Neuronal stem cell (in vitro differentiated cells): Measurements from ENCODE around the gene CD58.

ENCODE experiments used
- DNase-seq: peaks from one replicate; pipeline ENCODE4 v3.0.0-alpha.2; 2013; ENCODE audit warnings: low spot score
- H2AFZ ChIP-seq: one replicate; pipeline ENCODE4 v1.6.1; 2013; ENCODE audit warnings: mild to moderate bottlenecking, low read length, inconsistent platforms
- H2AK5ac ChIP-seq: 2 replicates; pipeline ENCODE4 v1.6.1; 2013; ENCODE audit warnings: low read depth, mild to moderate bottlenecking, inconsistent platforms, low read length, moderate library complexity, mixed read lengths
- H2BK120ac ChIP-seq: 2 replicates; pipeline ENCODE4 v1.6.1; 2013; ENCODE audit warnings: low read depth, mild to moderate bottlenecking, inconsistent platforms, low read length, moderate library complexity, mixed read lengths
- H2BK12ac ChIP-seq: one replicate; pipeline ENCODE4 v1.6.1; 2013; ENCODE audit warnings: low read length, inconsistent platforms
- H2BK15ac ChIP-seq: 2 replicates; pipeline ENCODE4 v1.6.1; 2013; ENCODE audit warnings: mild to moderate bottlenecking, low read length, inconsistent platforms, mixed read lengths
- H2BK5ac ChIP-seq: one replicate; pipeline ENCODE4 v1.6.1; 2013; ENCODE audit warnings: inconsistent platforms, mild to moderate bottlenecking, low read length, moderate library complexity
- H3K14ac ChIP-seq: one replicate; pipeline ENCODE4 v1.6.1; 2013; ENCODE audit warnings: low read length, inconsistent platforms
- H3K18ac ChIP-seq: 2 replicates; pipeline ENCODE4 v1.6.1; 2013; ENCODE audit warnings: low read length, inconsistent platforms
- H3K23ac ChIP-seq: 2 replicates; pipeline ENCODE4 v1.6.1; 2013; ENCODE audit warnings: low read depth, mild to moderate bottlenecking, mixed read lengths, low read length, inconsistent platforms; ENCODE audit not compliant: poor library complexity
- H3K27ac ChIP-seq: replicated peaks from 3 replicates; pipeline ENCODE4 v1.5.1; 2013; ENCODE audit warnings: low read length, inconsistent platforms
- H3K27me3 ChIP-seq, 3 experiments: 2 replicates each; pipeline ENCODE4 v1.6.1; 2013; ENCODE audit warnings: low read length in 3 of 3, mild to moderate bottlenecking in 2 of 3, inconsistent platforms in 1 of 3, low read depth in 1 of 3, mixed read lengths in 1 of 3, moderate library complexity in 1 of 3; ENCODE audit not compliant: control insufficient read depth in 3 of 3, insufficient read depth in 3 of 3
- H3K36me3 ChIP-seq, 2 donors: replicated peaks in 1 of 2; 2 replicates each; pipeline ENCODE4 v1.6.1; 2013; ENCODE audit warnings: low read length in 2 of 2; ENCODE audit not compliant: control insufficient read depth in 2 of 2, insufficient read depth in 2 of 2
- H3K4ac ChIP-seq: 2 replicates; pipeline ENCODE4 v1.6.1; 2013; ENCODE audit warnings: inconsistent platforms, mild to moderate bottlenecking, low read length, moderate library complexity
- H3K4me1 ChIP-seq, 2 donors: 1 replicate in 1 of 2; 2 replicates in 1 of 2; pipeline ENCODE4 v1.6.1; 2013; ENCODE audit warnings: low read length in 2 of 2, low read depth in 1 of 2; ENCODE audit not compliant: control insufficient read depth in 2 of 2, insufficient read depth in 1 of 2
- H3K4me2 ChIP-seq: one replicate; pipeline ENCODE4 v1.6.1; 2013; ENCODE audit warnings: mild to moderate bottlenecking, low read length, inconsistent platforms; ENCODE audit not compliant: insufficient read depth, poor library complexity, severe bottlenecking
- H3K4me3 ChIP-seq, 2 donors: 2 replicates each; pipeline ENCODE4 v1.5.1; 2013; ENCODE audit warnings: low read length in 2 of 2, mild to moderate bottlenecking in 2 of 2, inconsistent platforms in 1 of 2, moderate library complexity in 1 of 2
- H3K79me1 ChIP-seq: one replicate; pipeline ENCODE4 v1.6.1; 2013; ENCODE audit warnings: low read depth, mild to moderate bottlenecking, inconsistent platforms, low read length, moderate library complexity
- H3K9ac ChIP-seq: one replicate; pipeline ENCODE4 v1.6.1; 2013; ENCODE audit warnings: mild to moderate bottlenecking, low read depth, low read length, inconsistent platforms; ENCODE audit not compliant: poor library complexity
- H3K9me3 ChIP-seq, 2 donors: replicated peaks in 1 of 2; 2 replicates each; pipeline versions ENCODE3 to v1.6.1; 2013; ENCODE audit warnings: low read length in 2 of 2, mild to moderate bottlenecking in 2 of 2, inconsistent platforms in 1 of 2, low read depth in 1 of 2, mixed read lengths in 1 of 2, moderate library complexity in 1 of 2; ENCODE audit not compliant: control insufficient read depth in 2 of 2, insufficient read depth in 1 of 2
- H4K8ac ChIP-seq: one replicate; pipeline ENCODE4 v1.6.1; 2013; ENCODE audit warnings: low read depth, mild to moderate bottlenecking, inconsistent platforms, low read length, moderate library complexity
- H4K91ac ChIP-seq: one replicate; pipeline ENCODE4 v1.6.1; 2013; ENCODE audit warnings: low read length, low read depth, mild to moderate bottlenecking, inconsistent platforms; ENCODE audit not compliant: poor library complexity
- WGBS, 2 donors: extraction: QIAGEN DNeasy Blood & Tissue Kit; methylation state at CpG; one replicate each; pipeline ENCODE4 v1.1.7; 2013; ENCODE audit warnings: missing lambda C conversion rate in 2 of 2, mixed read lengths in 1 of 2; ENCODE audit not compliant: insufficient read length in 2 of 2, insufficient replicate concordance in 1 of 2; ENCODE audit errors: extremely low coverage in 2 of 2; 5-methylcytosine and 5-hydroxymethylcytosine counted together

CD58 gene

DNA sequence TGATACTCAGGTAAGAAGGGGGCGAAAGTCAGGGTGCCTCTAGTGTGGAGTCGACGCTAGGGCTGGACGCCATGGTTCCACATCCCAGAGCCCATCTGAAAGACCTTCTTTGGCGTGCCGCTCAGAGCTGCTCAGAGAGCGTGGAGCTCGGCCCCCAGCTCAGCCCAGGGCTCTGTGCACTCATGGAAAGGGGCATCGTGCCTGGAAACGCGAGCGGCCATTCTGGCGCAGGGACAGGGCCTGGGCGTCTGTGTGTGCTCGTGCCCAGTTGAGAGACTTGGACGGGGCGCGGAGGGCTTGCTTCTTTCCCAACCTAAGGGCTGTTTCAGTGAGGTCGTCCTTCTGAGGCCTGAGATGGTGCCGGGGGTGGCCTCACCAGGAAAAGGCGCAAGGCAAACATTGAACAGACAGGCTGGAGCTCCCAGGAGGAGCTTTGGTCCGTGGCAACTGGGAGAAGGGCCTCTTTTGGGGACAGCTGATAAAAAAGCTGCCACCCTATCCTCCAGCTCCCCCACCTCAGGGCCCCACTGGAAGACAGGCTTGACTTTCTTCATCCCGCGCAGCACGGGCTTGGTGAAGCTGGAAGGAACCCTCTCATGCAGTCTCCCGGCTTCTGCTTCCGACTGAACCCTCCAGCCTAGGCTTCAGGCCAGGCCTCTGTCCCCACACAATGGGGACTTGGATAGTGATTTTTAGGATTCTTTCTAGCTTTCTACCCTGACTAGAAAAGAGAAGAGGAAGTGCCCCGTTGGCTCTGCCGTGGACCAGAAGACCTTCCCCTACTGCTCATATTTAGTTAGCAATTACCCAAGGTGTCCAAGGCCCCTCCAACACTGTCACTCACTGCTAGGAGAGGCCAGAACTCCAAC is 77.1 kb downstream of the CD58 start:
- Histone ChIP-seq H3K23ac (no peak overlapping the region), H2BK120ac (no peak overlapping the region), H3K4me3 (no peak overlapping the region), H2AFZ (peak overlapping the region; percentile 60), H4K8ac (no peak overlapping the region), H2BK5ac (peak overlapping the region; percentile 40), H2BK12ac (peak overlapping the region; percentile 96), H3K14ac (no peak overlapping the region), H3K79me1 (no peaks in the 10 kb centered on the region), H3K4me1 (peaks cover 8 to 11% of the 10 kb centered on the region in 2 donors), H3K4ac (peak overlapping the region; percentile 7), H3K27me3 (peaks cover 0 to 9% (median 0%) of the 10 kb centered on the region in 3 experiments), H3K9ac (no peak overlapping the region), H2AK5ac (peak overlapping the region; percentile 65), H3K4me2 (no peak overlapping the region), H2BK15ac (peak overlapping the region; percentile 83), H3K36me3 (no peaks in the 10 kb centered on the region), H3K18ac (peak overlapping the region; percentile 80), H3K9me3 (no peaks in the 10 kb centered on the region), H4K91ac (peak overlapping the region; percentile 34), H3K27ac (no peak overlapping the region)
- WGBS, 2 donors, result no CpG with 5 or more reads among the region's 29 CpGs
- DNase-seq, result no peak

DNA sequence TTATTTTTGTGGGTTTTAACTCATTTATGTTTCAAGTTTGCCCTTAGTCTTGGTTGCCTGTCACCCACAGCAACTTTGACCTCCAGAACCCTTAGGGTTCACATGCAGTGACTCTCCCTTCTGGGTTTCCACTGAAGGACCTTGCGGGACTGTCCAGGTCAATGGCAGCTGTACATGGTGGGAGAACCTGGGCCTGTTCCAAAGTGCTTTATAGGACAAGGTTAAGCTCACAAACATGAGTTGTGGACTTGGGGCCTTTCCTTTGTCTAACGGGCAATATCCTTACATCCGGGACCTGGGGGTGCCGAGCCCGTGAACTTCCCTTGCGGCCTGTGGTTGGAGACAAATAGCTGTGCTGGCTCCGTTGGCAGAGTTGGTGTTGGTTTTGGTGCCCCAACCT is 77.8 kb downstream of the CD58 start:
- Histone ChIP-seq H3K18ac (no peak overlapping the region), H4K8ac (no peak overlapping the region), H2BK12ac (no peak overlapping the region), H3K14ac (no peak overlapping the region), H3K4me3 (no peak overlapping the region), H2AFZ (no peak overlapping the region), H3K9ac (no peak overlapping the region), H2BK5ac (peak overlapping the region; percentile 40), H2BK120ac (no peak overlapping the region), H3K9me3 (no peaks in the 10 kb centered on the region), H3K27ac (no peak overlapping the region), H3K4ac (no peak overlapping the region), H3K4me1 (peaks cover 8 to 13% of the 10 kb centered on the region in 2 donors), H2BK15ac (peak overlapping the region; percentile 83), H3K4me2 (no peak overlapping the region), H3K27me3 (peaks cover 0 to 12% (median 0%) of the 10 kb centered on the region in 3 experiments), H2AK5ac (peak overlapping the region; percentile 65), H3K36me3 (no peaks in the 10 kb centered on the region), H3K79me1 (no peaks in the 10 kb centered on the region), H4K91ac (no peak overlapping the region), H3K23ac (no peak overlapping the region)
- no peak for DNase-seq
- no CpG with 5 or more reads among the region's 7 CpGs for WGBS, 2 donors

DNA sequence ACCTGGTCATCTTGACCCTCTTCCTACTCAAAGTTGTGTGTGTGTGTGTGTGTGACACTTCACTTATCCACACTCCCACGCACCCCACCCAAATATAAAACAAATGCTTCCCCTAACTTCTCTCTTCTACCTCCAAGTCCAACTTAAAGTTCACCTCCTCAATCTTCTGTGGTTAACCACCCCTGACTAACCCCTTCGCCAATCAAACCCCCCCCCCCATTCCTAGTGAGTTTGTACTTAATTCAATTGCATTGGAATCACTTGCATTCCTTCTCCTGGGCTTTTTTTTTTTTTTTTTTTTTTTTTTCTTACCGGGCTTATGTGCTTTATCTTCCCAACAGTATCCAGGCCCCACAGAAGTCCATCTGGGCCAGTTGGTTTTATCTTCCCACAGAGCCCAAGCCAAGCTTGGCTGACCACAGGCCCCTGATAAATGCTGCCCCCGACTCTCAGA is 78.4 kb downstream of the CD58 start:
- no peaks in the 10 kb centered on the region for H3K9me3 ChIP-seq
- H3K14ac ChIP-seq, result no peak overlapping the region
- no peaks in the 10 kb centered on the region for H3K79me1 ChIP-seq
- H3K4me2 ChIP-seq, result no peak overlapping the region
- no peak overlapping the region for H4K91ac ChIP-seq
- no peak for DNase-seq
- WGBS, 2 donors, result no CpG with 5 or more reads among the region's 4 CpGs
- H2AFZ ChIP-seq, result no peak overlapping the region
- peaks cover 0 to 15% (median 0%) of the 10 kb centered on the region in 3 experiments for H3K27me3 ChIP-seq
- no peak overlapping the region for H2BK15ac ChIP-seq
- no peak overlapping the region for H4K8ac ChIP-seq
- H3K4ac ChIP-seq, result no peak overlapping the region
- no peak overlapping the region for H3K4me3 ChIP-seq
- peaks cover 8 to 15% of the 10 kb centered on the region in 2 donors for H3K4me1 ChIP-seq
- H2BK12ac ChIP-seq, result no peak overlapping the region
- H3K18ac ChIP-seq, result no peak overlapping the region
- H3K27ac ChIP-seq, result no peak overlapping the region
- no peak overlapping the region for H3K9ac ChIP-seq
- H2BK5ac ChIP-seq, result no peak overlapping the region
- H3K36me3 ChIP-seq, result no peaks in the 10 kb centered on the region
- H2AK5ac ChIP-seq, result no peak overlapping the region
- H2BK120ac ChIP-seq, result no peak overlapping the region
- H3K23ac ChIP-seq, result no peak overlapping the region

DNA sequence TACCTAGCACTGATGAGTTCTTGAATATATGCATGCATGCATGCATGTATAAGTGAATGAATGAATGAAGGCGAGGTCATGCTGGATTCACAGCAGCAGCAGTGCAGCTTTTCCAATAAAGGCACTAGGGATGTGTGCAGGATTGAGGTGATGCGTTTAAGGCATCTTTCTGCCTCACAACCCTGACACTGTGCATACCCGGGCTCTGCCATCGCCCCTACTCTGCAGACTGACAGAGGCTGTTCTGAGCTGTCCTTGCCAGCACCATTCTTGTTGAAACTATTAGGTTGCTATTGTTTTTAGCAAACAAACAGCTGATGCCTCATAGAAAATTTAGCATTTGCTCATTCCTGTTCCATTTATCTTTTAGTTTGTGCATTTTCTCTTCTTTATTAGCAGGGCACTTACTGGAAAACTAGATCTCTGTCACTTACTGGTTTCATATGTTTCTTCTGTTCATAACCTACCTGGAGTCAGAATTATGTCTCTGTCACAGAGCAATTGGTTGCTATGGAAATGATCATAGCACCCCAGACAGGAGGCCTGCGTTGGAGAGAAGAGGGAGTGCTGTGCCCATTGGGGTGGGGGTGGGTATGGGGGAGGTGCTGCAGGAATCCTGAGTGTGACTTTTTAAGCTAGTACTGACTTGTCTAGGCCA is 79.0 kb downstream of the CD58 start:
- Histone ChIP-seq H3K27me3 (peaks cover 0 to 15% (median 0%) of the 10 kb centered on the region in 3 experiments), H2BK15ac (no peak overlapping the region), H3K79me1 (no peaks in the 10 kb centered on the region), H3K18ac (no peak overlapping the region), H2BK5ac (no peak overlapping the region), H2AFZ (no peak overlapping the region), H3K4me3 (no peak overlapping the region), H4K91ac (no peak overlapping the region), H2BK12ac (no peak overlapping the region), H3K4ac (no peak overlapping the region), H3K14ac (no peak overlapping the region), H3K4me1 (peaks cover 8 to 15% of the 10 kb centered on the region in 2 donors), H2AK5ac (no peak overlapping the region), H3K9ac (no peak overlapping the region), H3K9me3 (no peaks in the 10 kb centered on the region), H3K23ac (no peak overlapping the region), H3K4me2 (no peak overlapping the region), H2BK120ac (no peak overlapping the region), H3K36me3 (no peaks in the 10 kb centered on the region), H4K8ac (no peak overlapping the region), H3K27ac (no peak overlapping the region)
- no CpG with 5 or more reads among the region's 5 CpGs for WGBS, 2 donors
- no peak for DNase-seq
